ENCODE measurements around the gene PIK3CD. TPM values are rescaled to one million over a fixed set of nuclear protein-coding genes. Genes with fewer than 3 reads are reported as not detected.

The PIK3CD gene
- total RNA-seq, 1 donor from 2014 or later, result 13.0 TPM

- no peak overlapping the region for H3K27ac ChIP-seq
- no peak for DNase-seq (ENCODE audit: extremely low spot score in 2 of 2)
- TF ChIP-seq POLR2AphosphoS5 (IDR thresholded peaks at IDR 0.05; ENCODE audit: insufficient read depth in 1 of 2, low read depth in 1 of 2) (no peak), CTCF (IDR thresholded peaks at IDR 0.05) (no peak), POLR2A (IDR thresholded peaks at IDR 0.05) (no peak)
- no peak overlapping the region for H3K4me3 ChIP-seq
- intact Hi-C loops (cut with DNase I), result loop anchor here (10.0 kb wide), 1 partner anchor 141 kb away; no protein-coding TSS in a partner anchor
- no peaks in the 10 kb centered on the region for H3K4me1 ChIP-seq
- no peaks in the 10 kb centered on the region for H3K27me3 ChIP-seq
- H3K36me3 ChIP-seq, result peaks cover 0 to 35% of the 10 kb centered on the region in 2 donors
- peaks cover 6% of the 10 kb centered on the region for H3K9me3 ChIP-seq
These were observed 72.4 kb downstream of the PIK3CD start for GRCh38 chr1:9723926-9724325.

- intact Hi-C loops (cut with DNase I), result loop anchor here (10.0 kb wide), 1 partner anchor 140 kb away; no protein-coding TSS in a partner anchor
- H3K9me3 ChIP-seq, result peaks cover 6% of the 10 kb centered on the region
- no peak overlapping the region for H3K27ac ChIP-seq
- DNase-seq (ENCODE audit: extremely low spot score in 2 of 2), result no peak
- peaks cover 0 to 41% of the 10 kb centered on the region in 2 donors for H3K36me3 ChIP-seq
- H3K4me3 ChIP-seq, result no peak overlapping the region
- no peaks in the 10 kb centered on the region for H3K4me1 ChIP-seq
- no peaks in the 10 kb centered on the region for H3K27me3 ChIP-seq
- peak; percentile 40 to 51 (median 46) for TF ChIP-seq CTCF (IDR thresholded peaks at IDR 0.05)
- no peak for TF ChIP-seq POLR2A (IDR thresholded peaks at IDR 0.05)
These were observed 73.4 kb downstream of the PIK3CD start for GRCh38 chr1:9724706-9725476.

GRCh38 chr1:9726406-9726805 is 74.9 kb downstream of the PIK3CD start:
- TF ChIP-seq POLR2A (IDR thresholded peaks at IDR 0.05) (no peak), POLR2AphosphoS5 (IDR thresholded peaks at IDR 0.05; ENCODE audit: insufficient read depth in 1 of 2, low read depth in 1 of 2) (no peak), CTCF (IDR thresholded peaks at IDR 0.05) (no peak)
- peaks cover 6% of the 10 kb centered on the region for H3K9me3 ChIP-seq
- intact Hi-C loops (cut with DNase I), result loop anchor here (10.0 kb wide), 1 partner anchor 138 kb away; no protein-coding TSS in a partner anchor

GRCh38 chr1:9726905-9727595 is 75.5 kb downstream of the PIK3CD start:
- TF ChIP-seq POLR2A (IDR thresholded peaks at IDR 0.05) (no peak), CTCF (IDR thresholded peaks at IDR 0.05) (no peak), POLR2AphosphoS5 (IDR thresholded peaks at IDR 0.05; ENCODE audit: insufficient read depth in 1 of 2, low read depth in 1 of 2) (no peak)
- Histone ChIP-seq H3K4me3 (no peak overlapping the region), H3K27ac (no peak overlapping the region), H3K4me1 (no peaks in the 10 kb centered on the region), H3K36me3 (peaks cover 0 to 62% of the 10 kb centered on the region in 2 donors), H3K27me3 (no peaks in the 10 kb centered on the region), H3K9me3 (peaks cover 6% of the 10 kb centered on the region)
- no peak for DNase-seq (ENCODE audit: extremely low spot score in 2 of 2)
- intact Hi-C loops (cut with DNase I), result loop anchor here (10.0 kb wide), 1 partner anchor 138 kb away; no protein-coding TSS in a partner anchor

More at GRCh38 chr1:9726406-9726805, 74.9 kb downstream of the PIK3CD start:
- Histone ChIP-seq H3K27ac (no peak overlapping the region), H3K36me3 (peaks cover 0 to 57% of the 10 kb centered on the region in 2 donors), H3K4me3 (no peak overlapping the region), H3K4me1 (no peaks in the 10 kb centered on the region), H3K27me3 (no peaks in the 10 kb centered on the region)
- DNase-seq (ENCODE audit: extremely low spot score in 2 of 2), result no peak

Measured in vagina (tissue), 2 donors.